Measurements from ENCODE around the gene GRAMD1B.
"Not testable (repeated sequence)": the region's sequence is repeated elsewhere in the genome, so short reads cannot be mapped to it uniquely, and the experiment has no call there.

Gene GRAMD1B

DNA sequence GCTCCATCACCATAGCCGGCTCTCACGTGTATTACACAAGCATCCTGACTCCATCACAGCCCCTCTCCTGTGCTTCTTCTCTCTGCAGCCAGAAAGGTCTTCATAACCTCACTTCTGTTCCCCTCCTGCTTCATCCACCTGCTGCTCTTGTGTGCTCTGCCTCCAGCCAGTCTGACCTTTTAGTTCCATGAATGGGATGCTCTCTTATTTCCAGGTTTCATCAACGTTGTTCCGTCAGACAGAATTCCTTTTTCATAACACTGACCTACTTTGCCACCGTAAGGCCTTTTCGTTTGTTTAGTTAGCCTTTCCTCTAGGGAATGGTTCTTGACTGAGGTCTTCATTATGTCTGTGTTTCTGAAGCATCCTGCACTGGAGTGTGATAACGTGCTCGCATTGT, 18.8 kb downstream of the GRAMD1B start:
- DNase-seq, result peak in 2 of 3 experiments; percentile 57 to 69

GRCh38 chr11:123449436-123449835, 19.4 kb downstream of the GRAMD1B start:
- no peak for DNase-seq

GRCh38 chr11:123450623-123451022, 20.6 kb downstream of the GRAMD1B start:
- no peak for DNase-seq

- peak in 2 of 3 experiments; percentile 83 to 98 for DNase-seq
Measured at GRCh38 chr11:123451183-123451781, 21.2 kb downstream of the GRAMD1B start.

- DNase-seq, result no peak
Measured at GRCh38 chr11:123452794-123453193, 22.7 kb downstream of the GRAMD1B start.

- DNase-seq, result no peak
Measured at GRCh38 chr11:123454060-123454651, 24.1 kb downstream of the GRAMD1B start.

DNA sequence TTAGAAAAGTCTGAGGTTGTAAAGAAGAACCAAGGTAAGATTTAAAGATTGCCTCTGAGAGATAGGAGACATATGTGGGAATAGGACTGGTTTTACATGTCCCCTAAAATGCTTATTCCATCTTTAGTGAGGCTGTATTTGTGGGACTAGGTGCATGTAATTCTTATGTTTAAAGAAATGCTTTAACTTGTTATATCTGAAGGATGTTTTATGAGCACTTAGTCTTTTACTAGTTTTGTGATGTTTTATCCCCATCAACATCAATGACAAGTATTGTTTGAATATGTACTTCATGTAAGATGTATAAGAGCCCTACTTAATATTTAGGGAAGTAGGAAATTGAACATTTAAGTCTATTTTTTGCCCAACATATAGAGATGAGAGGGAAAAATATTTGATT, 24.7 kb downstream of the GRAMD1B start:
- DNase-seq, result no peak

- not testable (repeated sequence) for DNase-seq
Measured at GRCh38 chr11:123456448-123456847, 26.4 kb downstream of the GRAMD1B start.

- DNase-seq, result no peak
Measured at GRCh38 chr11:123457187-123457770, 27.2 kb downstream of the GRAMD1B start.

GRCh38 chr11:123458501-123458900, 28.4 kb downstream of the GRAMD1B start:
- no peak for DNase-seq

DNA sequence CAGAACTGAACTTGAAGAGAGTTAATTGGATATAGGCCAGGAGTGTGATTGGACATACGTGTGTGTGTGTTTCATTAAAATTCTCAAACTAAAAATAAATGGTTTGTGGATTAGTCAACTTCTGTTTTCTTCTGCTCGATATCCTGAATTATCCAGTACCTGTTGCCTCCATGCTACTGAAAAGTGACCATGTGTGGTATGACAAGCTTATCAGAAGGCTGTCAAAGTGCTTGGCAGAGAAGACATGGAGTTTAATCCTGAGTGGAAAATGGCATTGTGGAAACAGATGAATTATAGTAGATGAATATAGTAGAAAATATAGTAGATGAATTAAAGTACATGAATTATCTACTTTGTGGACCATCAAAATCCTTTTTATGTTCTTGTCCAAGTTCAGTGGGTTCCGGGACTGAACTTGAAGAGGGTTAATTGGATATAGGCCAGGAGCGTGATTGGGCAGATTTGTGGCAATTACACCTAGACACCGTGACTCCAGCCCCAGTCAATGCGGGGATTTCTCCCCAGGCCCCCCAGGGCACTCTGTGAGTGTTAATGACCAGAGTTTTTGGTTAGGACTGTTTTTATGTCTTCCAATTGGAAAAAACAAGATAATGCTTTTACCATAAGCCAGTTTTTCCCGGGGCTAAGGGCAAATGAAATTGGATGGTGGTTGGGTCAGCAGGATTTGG, 30.1 kb downstream of the GRAMD1B start:
- no peak for DNase-seq

- DNase-seq, result no peak
Measured at GRCh38 chr11:123461164-123461563, 31.1 kb downstream of the GRAMD1B start.

- DNase-seq, result not testable (repeated sequence)
Measured at GRCh38 chr11:123465667-123466066, 35.6 kb downstream of the GRAMD1B start.

DNA sequence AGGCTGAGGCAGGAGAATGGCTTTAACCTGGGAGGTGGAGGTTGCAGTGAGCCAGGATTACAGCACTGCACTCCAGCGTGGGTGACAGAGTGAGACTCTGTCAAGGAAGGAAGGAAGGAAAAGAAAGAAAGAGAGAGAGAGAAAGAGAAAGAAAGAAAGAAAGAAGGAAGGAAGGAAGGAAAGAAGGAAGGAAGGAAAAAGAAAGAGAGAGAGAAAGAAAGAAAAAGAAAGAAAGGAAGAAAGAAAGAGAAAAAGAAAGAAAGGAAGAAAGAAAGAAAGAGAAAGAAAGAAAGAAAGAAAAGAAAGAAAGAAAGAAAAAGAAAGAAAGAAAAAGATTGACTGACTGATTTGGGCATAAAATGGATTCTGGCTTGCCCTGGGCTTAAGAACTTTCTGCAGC, 36.1 kb downstream of the GRAMD1B start:
- not testable (repeated sequence) for DNase-seq

- DNase-seq, result peak in 2 of 3 experiments; percentile 37 to 44
Measured at GRCh38 chr11:123469089-123469488, 39.0 kb downstream of the GRAMD1B start.

GRCh38 chr11:123469586-123469985, 39.5 kb downstream of the GRAMD1B start:
- no peak for DNase-seq

DNA sequence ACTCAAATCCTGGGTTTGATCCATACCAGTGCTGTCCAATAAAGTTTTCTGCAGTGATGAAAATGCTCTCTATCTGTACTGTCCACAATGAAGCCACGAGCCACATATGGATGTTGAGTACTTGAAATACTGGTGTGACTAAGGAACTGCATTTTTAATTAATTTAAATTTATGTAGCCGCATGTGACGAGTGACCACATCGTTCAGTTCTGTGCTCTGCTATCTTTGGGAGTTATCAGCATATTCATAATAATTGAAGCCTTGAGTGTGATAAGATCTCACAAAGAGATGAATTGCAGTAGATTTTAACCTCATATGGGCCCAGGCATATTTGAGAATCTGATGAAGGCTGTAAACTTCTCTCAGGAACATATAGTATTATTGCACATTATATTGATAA, 40.8 kb downstream of the GRAMD1B start:
- DNase-seq, result no peak

DNA sequence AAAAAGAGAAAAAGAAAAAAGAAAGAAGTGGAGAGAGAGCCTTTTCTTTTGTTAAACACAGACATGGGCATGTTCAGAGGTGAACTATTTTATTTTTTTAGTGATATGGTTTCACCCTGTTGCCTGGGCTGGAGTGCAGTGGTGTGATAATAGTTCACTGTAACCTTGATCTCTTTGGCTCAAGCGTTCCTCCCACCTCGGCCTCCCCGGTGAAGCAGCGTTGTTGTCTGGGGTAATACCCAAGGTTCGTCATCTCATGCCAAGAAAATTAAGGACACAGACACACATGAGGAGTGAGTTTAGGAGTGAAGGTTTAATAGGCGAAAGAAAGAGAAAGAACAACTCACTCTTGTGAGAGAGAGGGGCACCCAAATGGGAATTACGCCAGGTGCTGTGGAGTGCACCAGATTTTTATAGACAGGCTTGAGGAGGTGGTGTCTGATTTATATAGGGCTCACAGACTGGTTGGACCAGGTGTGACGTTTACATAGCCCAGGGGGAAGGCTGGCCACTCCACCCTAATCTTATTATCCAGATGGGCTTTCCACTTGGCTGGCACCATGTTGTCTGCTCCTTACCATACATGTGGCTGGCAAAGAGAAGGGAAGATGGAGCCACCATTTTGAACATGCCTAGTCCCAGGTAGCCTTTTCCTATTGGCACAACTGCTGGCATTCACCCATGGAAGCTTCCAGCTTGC, 42.3 kb downstream of the GRAMD1B start:
- DNase-seq, result peak; percentile 20 to 67 (median 34)

GRCh38 chr11:123473941-123474677, 44.0 kb downstream of the GRAMD1B start:
- peak in 1 of 3 experiments; percentile 32 for DNase-seq

DNA sequence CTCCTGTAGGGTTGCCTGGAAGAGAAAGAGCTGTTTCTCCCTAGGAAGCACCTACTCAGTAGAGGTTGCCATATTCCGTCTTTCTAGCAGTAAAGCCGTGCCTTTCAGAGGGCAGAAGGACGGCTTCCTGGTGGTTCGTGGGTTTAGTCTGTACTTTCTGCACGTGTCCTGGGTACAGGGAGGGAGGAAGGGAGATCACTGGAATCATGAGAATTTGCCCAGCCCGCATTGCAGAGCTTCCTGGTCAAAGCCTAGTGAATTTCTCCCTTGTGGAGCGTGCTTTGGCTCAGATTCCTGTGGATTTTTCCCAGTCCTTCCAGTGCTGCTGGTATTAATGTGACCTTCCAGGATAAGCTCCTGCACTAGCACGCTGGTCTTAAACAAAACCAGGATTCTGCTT, 44.9 kb downstream of the GRAMD1B start:
- DNase-seq, result no peak

- peak; percentile 39 to 77 (median 43) for DNase-seq
Measured at GRCh38 chr11:123475469-123475868, 45.4 kb downstream of the GRAMD1B start.

GRCh38 chr11:123477205-123477907, 47.3 kb downstream of the GRAMD1B start:
- DNase-seq, result peak in 2 of 3 experiments; percentile 9 to 32

All from NCI-H1417 (cell line).